NCI-H128 (cell line): Measurements from ENCODE around the gene TRIM63.

ENCODE experiments used
- DNase-seq: peaks from one replicate; lab custom pipeline; 2025; ENCODE audit not compliant: unreplicated experiment; lab: John Stamatoyannopoulos, UW

Gene TRIM63

DNA sequence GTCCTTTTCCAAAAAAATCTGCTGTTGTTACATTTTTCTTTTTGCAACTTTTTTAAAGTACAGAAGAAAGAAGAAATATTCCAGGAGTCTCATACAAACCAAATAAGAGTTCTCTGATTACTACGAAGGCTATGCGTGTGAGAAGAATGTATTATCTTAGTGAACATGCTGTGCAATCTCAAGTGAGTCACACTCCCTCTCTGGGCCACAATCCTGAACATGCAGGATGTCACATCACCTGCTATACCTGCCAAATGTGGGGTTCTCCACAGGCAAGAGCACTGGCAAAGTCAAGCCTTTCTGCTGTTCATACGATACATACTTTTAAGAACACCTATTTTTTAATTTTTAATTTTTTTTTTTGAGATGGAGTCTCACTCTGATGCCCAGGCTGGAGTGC lies 21.7 kb upstream of the TRIM63 start:
- DNase-seq = no peak

DNA sequence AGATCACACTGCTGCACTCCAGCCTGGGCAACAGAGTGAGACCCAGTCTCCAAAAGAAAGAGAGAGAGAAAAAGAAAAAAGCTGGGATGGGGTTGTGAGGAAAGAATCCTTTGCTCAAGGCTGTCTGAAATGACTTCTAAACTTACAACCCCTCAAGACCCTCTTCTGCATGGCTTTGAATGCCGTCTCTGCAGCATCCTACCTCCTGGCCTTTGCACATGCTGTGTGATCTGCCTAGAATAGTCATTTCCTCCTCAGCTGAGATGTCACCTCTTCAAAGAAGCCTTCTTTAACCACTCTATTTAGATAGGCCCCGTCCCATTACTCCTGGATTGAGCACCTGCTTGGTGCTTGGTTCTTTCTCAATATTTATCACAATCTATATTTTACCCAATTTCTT lies 17.4 kb upstream of the TRIM63 start:
- no peak for DNase-seq

DNA sequence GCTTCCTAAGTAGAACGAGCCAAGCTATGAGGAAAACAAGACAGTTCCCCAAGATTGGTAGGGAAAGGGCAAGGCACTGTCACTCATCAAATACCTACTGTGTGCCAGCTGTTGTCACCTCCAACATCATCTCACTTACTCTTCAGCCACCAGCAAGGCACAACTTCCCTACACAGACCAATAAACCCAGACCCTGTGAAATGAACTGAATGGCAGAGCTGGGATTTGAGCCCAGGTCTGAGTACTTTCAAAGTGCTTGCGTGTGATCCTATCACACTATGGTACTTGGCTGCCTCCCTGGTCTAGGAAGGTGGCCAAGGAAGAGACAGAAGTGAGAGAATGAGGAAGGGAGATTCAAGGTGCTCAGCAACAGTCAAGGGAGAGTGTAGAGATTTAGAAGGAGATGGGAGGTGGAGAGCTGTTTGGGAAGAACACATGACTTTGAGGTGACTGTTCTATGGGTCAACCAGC lies 16.7 kb upstream of the TRIM63 start:
- no peak for DNase-seq

DNA sequence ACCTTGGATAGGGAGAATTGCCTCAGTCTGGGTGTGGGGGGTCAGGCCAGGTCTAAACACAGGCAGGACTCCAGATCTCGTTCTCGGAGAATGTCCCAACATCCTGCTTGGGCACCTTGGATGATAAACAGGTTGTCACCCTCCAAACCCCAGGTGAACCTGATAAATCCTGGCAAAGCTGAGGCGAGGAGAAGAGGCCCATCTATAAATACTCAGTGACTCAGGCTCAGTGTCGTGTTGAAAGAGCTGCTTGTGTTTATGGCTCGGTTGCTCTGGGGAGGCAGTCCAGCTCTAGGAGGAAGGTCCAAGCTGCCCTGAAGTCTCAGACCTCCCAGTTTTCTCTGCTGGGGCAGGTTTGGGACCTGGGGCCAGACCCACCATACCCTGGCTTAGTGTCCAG lies 15.8 kb upstream of the TRIM63 start:
- no peak for DNase-seq

DNA sequence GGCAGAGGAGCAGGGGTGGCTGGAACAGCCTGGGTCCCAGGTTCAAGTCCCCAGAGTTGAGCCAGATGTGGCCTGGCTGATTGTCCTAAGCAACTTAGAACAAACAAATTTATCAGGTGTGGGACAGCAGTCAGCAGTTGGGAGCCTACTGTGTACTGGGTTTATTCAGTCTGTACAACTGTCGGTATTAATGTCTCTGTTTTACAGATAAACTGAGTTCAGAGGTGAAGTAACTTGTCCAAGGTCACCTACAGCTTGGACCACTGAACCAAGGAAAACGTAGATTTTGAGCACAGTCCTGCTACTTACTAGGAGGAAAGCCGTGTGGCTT lies 14.6 kb upstream of the TRIM63 start:
- DNase-seq = no peak

DNA sequence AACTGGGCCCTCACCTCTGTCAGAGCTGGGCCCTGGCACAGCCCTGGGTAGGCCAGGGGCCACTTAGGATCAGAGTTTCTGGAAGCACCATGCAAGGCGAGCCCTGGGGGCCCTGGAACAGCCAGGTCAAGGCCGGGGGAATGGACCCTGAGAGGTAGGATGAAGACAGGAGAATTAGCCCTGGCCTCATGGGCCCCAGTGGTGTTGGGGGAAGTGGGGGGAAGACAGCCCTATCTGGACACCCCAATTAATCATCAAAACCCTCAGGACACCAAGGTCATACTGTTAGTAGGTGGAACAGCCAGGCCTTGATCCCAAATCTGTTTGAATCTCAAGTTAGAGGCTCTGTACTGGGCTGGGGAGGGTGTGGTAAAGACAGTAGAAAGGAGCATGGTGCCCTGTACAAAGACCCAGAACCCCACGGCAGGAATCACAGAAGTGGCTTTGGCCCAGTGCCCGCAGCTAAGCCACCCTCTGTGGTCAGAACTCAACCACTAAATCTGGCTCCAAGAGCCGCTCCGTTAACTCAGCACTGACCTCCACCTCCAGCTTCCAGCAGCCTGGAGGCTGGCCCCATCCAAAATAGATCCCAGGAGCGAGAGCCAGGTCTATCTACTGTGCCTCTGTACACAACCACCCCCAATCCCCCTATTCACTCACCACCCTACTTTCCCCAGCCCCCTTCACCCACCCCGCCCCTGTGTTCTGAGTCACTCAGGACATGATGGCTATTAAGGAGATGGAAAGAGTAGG lies 14.0 kb upstream of the TRIM63 start:
- no peak for DNase-seq

DNA sequence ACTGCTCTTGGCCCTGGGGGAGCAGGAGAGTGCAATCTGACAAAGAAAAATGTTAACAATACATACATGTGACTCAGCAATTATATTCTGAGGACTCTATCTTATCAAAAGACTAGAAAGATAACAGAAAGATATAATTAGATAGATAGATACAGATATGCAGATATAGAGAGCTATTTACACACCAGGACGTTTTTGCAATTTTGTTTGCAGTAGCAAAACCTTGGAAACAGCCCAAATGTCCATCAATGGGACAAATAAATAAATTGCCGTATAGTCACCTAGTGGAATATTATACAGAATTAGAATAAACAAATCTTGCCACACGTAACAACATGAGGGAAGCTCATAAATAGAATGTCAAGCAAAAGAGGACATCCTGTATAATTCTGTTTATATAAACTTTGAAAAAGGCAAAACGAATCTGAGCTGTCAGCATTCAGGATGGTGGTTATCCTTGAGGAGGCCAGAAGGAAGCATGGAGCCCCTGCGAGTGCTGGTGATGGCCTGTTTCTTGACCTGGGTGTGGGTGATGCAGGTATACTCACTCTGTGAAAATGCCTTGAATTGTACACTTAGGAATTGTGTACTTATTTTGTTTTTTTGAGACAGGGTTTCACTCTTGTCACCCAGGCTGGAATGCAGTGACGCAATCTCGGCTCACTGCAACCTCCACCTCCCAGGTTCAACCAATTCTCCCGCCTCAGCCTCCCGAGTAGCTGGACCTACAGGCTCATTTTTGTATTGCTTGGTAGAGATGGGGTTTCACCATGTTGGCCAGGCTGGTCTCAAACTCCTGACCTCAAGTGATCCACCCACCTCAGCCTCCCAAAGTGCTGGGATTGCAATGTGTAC lies 12.8 kb upstream of the TRIM63 start:
- DNase-seq = no peak

DNA sequence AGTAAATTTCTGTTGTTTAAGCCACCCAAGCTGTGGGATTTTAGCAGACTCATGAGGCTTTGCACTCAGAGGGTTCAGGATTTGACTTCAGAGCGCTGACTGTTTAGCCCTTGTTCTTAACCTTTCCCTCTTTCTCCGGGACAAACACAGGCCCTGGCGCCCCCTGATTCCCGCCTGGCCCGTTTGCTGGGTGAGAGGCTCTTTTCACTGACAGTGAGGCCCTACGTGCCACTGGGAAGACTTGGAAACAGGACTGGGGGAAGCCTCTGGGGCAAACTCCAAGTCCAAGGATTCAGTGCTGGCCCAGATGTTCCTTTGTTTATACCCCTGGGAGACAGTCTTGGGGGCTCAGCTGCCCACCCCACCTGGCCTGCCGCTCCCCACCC lies 11.7 kb upstream of the TRIM63 start:
- no peak for DNase-seq

DNA sequence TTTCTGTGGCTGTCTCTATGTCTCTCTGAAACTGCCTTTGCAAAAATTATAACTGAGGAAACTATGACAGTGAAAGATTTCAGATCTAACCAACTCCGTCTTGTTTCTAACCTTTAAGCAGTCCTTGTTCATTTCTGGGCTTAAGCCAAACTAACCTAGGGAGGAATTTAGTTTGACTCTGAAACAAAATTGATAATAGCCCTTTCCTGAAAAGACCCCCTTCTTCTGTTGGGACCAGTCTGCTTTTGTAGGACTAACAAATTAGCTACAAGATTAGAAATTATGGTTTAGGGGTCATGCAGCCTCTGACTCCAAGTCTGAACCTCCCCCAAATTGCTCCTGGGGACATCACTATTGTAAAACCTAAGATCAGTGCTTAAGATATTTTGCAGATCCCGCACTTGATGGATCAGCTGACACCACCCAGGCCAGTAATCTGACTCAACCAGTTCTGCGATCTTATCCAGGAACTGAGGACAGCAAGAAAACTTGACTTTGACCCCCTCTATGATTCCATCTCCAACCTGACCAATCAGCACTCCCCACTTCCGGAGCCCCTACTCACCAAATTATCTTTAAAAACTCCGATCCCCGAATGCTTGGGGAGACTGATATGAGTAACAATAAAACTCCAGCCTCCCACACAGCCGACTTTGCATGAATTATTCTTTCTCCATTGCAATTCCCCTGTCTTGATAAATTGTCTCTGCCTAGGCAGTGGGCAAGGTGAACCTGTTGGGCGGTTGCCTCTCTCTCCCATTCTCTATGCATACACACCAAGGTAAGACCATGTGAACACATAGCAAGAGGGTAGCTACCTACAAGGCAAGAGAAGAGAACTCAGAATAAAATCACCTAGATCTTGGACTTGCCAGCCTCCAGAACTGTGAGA lies 11.1 kb upstream of the TRIM63 start:
- no peak for DNase-seq

DNA sequence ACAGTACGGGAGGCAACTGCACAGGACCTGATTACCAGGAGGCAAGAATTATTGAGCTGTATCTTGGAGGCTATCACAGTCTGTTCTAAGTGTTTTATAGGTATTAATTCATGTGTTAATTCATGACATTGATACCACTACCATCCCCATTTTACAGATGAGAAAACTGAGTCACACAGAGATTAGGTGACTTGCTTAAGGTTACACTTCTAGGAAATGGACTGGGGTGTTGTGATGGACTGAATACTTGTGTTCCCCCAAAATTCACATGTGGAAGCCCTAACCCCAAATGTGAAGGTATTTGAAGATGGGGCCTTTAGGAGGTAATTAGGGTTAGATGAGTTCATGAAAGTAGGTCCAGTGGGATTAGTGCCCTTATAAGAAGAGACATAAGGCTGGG lies 10.1 kb upstream of the TRIM63 start:
- DNase-seq = no peak

DNA sequence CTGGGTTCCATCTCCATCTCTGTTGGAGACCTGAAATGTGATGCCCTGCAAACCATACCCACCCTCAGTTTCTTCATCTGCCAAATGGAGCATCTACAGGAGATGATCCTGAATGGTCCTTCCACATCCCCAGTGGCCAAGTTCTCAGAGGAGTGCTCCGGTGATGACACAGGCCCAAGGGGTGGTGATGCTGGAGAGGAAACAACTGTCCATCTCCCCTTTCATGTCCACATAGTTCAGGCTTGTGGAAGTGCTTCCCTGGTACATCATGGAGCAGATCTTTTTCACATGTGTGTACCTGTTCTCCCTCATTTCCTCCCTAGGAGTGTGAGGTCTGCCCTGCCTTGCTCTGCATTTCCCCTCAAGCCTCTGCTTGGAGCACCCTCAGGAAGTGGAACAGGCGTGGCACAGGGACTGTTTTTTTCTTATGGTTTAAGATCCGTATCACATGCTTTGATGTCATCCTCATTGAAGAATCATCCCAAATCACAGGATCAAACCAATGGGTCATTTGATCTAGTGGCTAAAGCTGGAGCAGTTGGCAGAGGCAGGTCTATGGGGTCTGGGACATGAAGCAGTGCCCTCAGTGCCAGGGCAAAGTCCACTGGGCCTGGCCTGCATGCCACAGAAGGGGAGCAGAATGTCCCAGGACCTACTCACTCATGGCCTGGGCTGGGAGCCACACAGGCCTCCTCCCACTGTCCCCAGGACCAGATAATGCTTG lies 8.2 kb upstream of the TRIM63 start:
- DNase-seq = no peak

DNA sequence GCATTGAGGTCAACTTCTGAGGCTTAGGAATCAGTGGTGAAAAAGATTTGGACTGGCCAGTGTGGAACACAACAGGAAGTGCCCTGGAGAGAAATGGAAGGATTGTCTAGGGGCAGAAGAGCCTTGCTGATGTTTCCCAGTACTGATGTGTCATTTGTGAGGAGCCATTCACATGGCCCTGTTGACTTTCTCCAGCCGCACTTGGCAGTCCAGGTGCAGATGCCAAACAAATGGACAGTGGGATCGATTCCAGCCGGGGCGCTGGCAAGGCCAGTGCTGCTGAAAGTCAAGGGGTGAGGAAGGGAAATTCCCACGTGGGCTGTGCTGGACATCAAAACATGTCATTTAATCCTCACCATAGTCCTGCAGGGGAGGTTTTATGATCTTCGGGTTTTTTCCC lies 4.9 kb upstream of the TRIM63 start:
- no peak for DNase-seq

DNA sequence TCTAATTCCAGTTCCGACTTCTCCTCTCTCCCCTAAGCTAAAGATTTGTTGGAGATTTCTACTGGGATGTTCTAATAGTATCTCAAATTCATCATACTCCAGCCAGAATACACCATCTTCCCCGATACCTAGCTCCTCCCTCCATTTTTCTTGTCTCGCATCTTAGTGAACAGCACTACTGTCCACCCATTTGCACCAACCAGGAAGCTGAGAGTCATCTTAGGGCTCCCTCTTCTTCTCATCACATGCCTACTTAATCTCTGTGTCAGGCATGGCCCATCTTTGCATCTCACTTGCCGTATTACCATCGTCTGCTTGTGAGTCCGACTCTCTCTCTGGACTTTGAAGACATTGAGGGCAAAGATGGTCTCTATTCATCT lies 3.5 kb upstream of the TRIM63 start:
- DNase-seq = no peak

DNA sequence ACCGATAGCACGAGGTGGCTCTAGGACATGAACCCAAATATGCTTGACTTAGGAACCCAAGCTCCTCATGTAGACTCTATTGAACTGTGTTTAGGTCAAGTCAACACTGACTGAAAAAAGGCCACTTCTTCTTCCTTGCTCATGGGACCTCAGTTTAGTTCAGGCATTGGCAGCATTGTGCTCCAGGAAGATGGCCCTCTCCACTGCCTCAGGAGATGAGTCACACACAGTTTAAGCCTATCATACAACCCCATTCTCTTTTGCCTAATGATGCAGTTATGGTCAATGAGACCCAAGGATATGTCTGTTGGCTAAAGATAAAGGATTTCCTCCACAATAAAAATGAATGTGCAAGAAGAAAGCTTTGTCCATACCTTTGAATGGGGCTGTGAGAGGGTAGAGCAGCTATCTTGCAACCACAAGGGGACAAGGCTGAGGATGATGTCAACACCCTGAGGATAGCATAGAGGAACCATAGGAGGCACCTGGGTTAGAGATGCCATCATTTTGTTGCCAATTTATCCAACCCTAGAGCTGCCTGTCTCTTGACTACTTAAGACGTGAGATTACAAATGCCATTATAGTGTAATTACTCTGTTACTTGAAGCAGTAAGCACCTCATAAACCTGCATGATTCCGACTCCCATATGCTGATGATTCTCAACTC lies 3.0 kb upstream of the TRIM63 start:
- DNase-seq = no peak

DNA sequence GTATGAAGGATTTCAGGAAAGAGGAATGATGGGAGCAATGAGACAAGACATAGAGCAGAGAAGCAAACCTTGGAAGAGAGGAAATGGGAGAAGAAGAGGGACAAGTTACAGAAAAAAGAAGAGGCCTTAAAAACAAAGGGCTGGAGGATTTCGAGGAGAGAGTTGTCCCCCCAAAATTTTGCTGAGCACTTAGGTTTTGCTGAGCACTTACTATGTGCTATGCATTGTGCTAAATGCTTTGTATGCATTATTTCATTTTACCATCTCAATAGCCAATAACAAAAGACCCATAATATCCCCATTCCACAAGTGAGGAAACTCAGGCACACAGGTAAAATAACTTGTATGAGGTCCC lies 2.5 kb upstream of the TRIM63 start:
- DNase-seq = no peak

DNA sequence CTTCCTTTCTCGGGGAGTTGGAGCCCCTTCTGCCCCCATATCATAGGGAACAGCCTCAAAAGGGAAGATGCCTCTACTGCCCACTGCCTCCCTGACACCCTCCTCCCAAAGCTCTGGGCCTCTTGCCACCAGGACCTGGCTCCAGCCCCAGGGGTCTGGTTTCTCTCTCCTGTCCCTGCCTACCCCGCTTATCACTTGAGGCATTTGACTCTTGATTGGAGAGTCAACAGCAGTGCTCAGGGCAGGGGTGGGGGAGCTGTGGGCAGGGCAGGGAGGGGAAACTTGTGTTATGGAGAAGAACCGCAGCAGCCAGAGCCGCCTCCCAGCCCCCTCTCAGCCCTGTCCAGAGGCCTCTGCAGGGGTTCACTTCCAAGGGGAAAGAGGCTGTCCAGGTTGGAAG lies 573 bp downstream of the TRIM63 start:
- DNase-seq = no peak

DNA sequence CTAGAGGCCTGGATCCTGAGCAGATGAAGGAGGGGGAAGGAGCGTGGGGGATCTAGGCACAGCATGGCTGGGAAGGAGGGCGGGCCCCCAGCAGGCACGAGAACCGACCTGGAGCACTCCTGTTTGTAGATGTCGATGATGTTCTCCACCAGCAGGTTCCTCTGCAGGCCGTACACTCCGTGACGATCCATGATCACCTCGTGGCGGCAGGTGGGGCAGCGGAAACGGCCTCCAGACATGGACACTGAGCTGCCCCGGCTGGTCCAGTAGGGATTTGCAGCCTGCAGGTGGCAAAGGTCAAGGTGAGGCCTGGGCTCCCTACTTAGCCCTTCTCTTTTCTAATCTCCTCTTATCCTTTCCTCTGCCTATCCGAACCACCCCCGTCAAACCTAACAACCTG lies 1.3 kb downstream of the TRIM63 start:
- DNase-seq = no peak

DNA sequence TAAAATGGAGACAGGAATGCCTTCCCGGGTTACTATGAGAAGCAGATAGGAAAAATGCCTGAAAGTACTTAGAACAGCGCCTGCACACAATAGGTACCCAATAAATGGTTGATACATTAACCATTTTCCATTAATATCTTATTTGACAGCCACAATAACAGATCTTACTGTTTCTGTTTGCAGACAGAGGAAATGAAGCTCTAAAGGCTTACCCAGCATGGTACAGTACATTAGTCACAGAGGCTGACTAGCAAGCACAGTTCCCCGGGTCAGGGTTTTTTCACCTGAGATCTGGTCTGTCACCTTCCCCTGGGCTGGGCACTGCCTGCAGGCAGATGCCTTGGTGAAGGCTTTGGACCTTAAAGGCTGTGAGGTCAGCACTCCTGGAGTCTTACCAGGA lies 2.9 kb downstream of the TRIM63 start:
- DNase-seq = no peak

DNA sequence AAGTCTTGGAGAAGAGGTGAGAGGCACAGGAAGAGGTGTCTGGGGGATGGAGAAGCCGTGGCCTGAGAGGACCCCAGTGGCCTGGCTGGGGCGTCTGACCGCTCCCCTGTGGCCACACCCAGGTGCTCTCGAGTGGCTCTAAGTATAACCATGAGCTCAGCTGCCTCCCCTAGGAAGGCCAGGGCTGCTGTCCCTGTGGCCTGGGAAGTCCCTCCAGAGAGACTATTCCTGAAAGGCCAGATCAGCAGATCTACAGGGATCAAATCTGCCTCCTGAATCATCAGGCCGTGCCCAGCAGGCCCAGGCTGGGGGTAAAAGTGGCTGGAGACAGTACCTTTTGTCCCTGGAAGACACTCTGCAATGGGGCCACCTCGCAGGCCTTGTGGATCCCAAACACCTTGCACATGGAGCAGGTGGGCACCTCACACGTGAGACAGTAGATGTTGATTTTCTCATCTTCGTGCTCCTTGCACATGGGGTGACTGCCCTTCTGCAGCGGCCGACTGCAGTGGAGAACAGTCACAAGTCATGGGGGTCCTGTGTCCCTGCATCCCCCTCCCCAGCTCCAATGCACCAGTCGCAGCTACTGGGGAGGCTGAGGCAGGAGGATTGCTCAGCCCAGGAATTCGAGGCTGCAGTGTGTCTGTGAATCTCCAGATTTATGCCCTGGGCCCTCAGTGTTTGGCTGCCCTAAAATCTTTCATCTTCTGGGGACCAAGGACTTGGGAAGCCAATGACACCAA lies 6.4 kb downstream of the TRIM63 start:
- DNase-seq = no peak

DNA sequence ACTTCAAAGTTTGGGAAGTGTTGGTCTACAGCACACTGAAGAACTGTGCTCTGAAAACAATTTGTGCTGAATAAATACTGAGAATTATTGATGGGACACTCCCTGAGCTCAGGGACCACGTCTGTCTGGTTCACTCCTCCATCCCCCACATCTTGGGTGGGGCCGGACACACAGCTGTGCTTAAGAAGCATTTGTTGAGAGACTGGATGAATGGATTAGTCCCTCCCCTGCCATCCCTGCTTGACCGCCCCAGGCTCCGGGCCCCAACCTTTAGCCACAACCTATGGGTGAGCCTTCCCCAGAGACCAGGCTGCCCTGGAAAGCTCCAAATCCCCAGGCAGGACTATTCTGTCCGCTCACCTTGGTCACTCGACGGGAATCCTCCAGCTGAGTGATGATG lies 7.5 kb downstream of the TRIM63 start:
- no peak for DNase-seq
